ENCODE data around the gene CERK. TPM values are rescaled to one million over a fixed set of nuclear protein-coding genes. Genes with fewer than 3 reads are reported as not detected.

Gene CERK
- total and polyA plus RNA-seq, 2 of the 13 experiments (the other 11 are each of a cell fraction or from before 2014, with no cell fraction given), result 40.3 to 41.9 TPM

- TF ChIP-seq USF2 (IDR thresholded peaks at IDR 0.05; ENCODE audit: low read depth, low read length) (peak; percentile 67), USF2 (CRISPR knock-in tag; IDR thresholded peaks at IDR 0.05; ENCODE audit: borderline replicate concordance) (peak; percentile 71; the same call in 1 of the 2 replicates), ZBTB49 (CRISPR knock-in tag; IDR thresholded peaks at IDR 0.05; ENCODE audit: borderline replicate concordance) (no peak), BCLAF1 (IDR thresholded peaks at IDR 0.05) (no peak), ZNF580 (CRISPR knock-in tag; IDR thresholded peaks at IDR 0.05; ENCODE audit: borderline replicate concordance, low read depth) (peak; percentile 64; the same call in 1 of the 2 replicates), ZNF839 (CRISPR knock-in tag; IDR thresholded peaks at IDR 0.05; ENCODE audit: borderline replicate concordance) (peak; percentile 58; the same call in 1 of the 2 replicates), CBFB (CRISPR knock-in tag; IDR thresholded peaks at IDR 0.05) (peak; percentile 95), MAZ (IDR thresholded peaks at IDR 0.05; ENCODE audit: borderline replicate concordance, low read depth, low read length) (no peak), MAZ (CRISPR knock-in tag; IDR thresholded peaks at IDR 0.05; ENCODE audit: low read depth) (peak; percentile 94), JUND (CRISPR knock-in tag; IDR thresholded peaks at IDR 0.05) (peak; percentile 77), NFE2 (CRISPR knock-in tag; IDR thresholded peaks at IDR 0.05) (no peak), GRHL1 (CRISPR knock-in tag; conservative IDR thresholded peaks at IDR 0.05) (no peak), MED8 (CRISPR knock-in tag; IDR thresholded peaks at IDR 0.05; ENCODE audit: insufficient replicate concordance) (peak; percentile 76), ZBTB46 (CRISPR knock-in tag; IDR thresholded peaks at IDR 0.05; ENCODE audit: borderline replicate concordance) (peak; percentile 71; the same call in 1 of the 2 replicates), ZNF558 (CRISPR knock-in tag; IDR thresholded peaks at IDR 0.05; ENCODE audit: borderline replicate concordance) (peak; percentile 90), ZMYM4 (CRISPR knock-in tag; IDR thresholded peaks at IDR 0.05) (0 out of 2 replicates have a peak, but pooled peaks have one; percentile 62)
These were observed 6.6 kb downstream of the CERK start (continued) for GRCh38 chr22:46731246-46732040.

All from HepG2 (cell line).